Frontal cortex (tissue), 4 donors: Measurements from ENCODE around the gene HEBP1. TPM values are rescaled to one million over a fixed set of nuclear protein-coding genes. Genes with fewer than 3 reads are reported as not detected.

Experiments used
- DNase-seq, 2 donors: peaks; one replicate each; pipeline ENCODE4 v3.0.0; 2012; ENCODE audit warnings: low spot score in 2 of 2
- FAIRE-seq: peaks from 2 replicates; lab custom pipeline; 2012; peaks lifted over from hg19 to GRCh38; lab: Jason Lieb, UNC
- total RNA-seq: library from RNA; depleted of rRNA; stranded (reverse); fragments of >200 nt; gene quantifications from one replicate; pipeline ENCODE4 v1.2.3, GENCODE V29; 2014
- donor health status: control.
- donor health status: control.
- donor health status: control.

HEBP1 gene
- total RNA-seq, 1 donor from 2014 or later: 3.3 TPM

- no peak for FAIRE-seq
- no peak for DNase-seq
Observed at GRCh38 chr12:12995088-12995487, 5.0 kb downstream of the HEBP1 start.

DNA sequence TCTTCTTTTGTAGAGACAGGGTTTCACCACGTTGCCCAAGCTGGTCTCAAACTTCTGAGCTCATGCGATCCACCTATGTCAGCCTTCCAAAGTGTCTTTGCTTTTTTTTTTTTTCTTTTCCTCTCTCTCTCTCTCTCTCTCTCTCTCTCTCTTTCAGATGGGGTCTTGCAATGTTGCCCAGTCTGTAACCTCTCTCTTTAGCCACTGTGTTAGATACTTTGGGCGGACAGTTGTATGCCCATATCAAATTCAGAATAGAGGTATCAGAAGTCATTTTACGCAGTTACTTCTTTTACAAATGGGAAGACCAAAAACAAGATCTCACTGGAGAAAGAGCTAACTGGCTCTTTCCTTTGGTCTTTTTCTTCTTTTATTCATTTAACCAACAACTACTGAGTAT lies 6.7 kb downstream of the HEBP1 start:
- no peak for FAIRE-seq
- no peak for DNase-seq

DNA sequence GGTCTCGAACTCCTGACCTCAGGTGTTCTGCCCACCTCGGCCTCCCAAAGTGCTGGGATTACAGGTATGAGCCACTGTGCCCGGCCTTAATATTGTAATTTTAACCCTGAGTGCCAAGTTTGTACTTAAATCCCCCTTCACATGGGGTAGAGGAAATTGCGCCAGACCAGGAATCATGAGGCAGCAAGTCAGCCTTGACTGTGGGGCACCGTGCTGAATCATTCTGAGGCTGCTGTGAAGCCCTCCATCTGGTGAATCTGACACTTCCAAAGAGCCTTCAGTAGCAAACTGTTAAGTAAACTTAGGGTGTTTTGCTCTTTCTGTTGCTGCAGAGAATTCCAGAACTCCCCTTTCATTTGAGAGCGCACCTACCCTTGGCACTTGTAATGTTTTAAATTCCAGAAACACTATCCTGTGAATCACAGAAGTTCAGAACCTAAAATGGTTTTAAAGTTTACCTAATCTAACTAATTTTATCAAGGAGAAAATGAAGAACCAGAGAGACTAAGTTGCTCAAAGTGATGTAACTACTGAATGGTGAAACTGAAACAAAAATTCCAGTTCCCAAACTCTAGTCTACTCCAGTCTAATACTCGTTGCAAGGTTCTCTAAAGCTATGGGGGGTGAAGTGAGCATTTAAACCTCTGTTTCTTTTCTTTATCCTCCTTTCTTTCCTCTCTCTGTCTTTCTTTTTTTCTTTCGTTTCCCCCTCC lies 7.5 kb downstream of the HEBP1 start:
- DNase-seq (no peak), FAIRE-seq (no peak)

- FAIRE-seq (no peak), DNase-seq (no peak)
Observed at GRCh38 chr12:12990700-12991468, 9.2 kb downstream of the HEBP1 start.

DNA sequence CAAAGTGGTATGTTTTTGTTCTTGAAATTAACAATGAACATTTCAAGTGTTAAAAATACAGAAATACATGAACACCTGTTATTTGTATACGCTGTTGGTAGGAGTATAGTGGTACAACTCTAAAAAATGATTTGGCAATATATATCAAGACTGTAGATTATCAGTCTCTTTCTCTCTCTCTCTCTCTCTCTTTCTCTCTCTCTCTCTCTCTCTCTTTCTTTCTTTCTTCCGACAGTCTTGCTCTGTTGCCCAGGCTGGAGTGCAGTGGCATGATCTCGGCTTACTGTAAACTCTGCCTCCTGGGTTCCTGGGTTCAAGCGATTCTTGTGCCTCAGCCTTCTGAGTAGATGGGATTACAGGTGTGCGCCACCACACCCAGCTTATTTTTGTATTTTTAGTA lies 12.6 kb downstream of the HEBP1 start:
- no peak for DNase-seq
- no peak for FAIRE-seq

GRCh38 chr12:12986775-12987331 lies 13.2 kb downstream of the HEBP1 start:
- DNase-seq (no peak), FAIRE-seq (no peak)

- no peak for DNase-seq
- FAIRE-seq: no peak
Observed at GRCh38 chr12:12985817-12986408, 14.2 kb downstream of the HEBP1 start.

DNA sequence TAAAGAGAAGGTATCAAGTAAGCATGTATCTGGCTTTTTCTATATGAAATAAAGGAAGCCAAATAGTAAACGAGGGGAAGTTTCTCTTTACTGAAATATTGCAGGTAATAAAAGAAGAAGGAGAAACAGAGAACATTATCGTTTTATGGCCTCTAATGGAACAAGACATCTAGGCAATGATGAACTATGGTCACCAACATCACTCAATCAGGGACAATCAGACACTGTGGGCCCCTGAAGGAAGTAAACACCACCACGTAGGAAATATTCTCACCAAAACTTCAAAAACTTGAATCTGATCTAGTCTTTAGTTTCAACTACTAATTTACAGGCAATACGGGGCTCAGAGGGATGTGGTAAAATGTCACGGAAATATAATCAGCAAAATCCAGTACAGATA lies 15.9 kb downstream of the HEBP1 start:
- FAIRE-seq: no peak
- no peak for DNase-seq

GRCh38 chr12:12983420-12984035 lies 16.5 kb downstream of the HEBP1 start:
- FAIRE-seq (peak; percentile 57), DNase-seq (peak in 1 of 2 donors; percentile 46)

DNA sequence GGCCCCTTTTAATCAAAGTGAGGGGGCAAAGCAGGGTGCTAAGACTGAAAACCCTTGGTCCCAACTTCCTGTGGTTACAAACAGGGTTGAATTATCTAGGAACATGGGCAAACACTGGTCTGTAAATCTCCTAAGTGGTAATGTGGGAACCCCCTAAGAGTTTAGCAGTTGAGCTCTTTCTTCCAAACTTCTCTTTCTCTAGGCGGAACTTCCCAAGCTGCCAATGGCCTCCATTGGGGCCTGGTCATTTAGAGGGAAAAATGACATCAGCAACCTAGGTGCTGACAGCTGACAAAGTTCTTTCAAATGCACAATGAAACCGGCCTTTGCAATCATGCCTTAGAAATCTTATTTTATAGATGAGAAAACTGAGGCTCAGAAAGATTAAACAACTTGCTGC lies 17.7 kb downstream of the HEBP1 start:
- FAIRE-seq (no peak), DNase-seq (no peak)

DNA sequence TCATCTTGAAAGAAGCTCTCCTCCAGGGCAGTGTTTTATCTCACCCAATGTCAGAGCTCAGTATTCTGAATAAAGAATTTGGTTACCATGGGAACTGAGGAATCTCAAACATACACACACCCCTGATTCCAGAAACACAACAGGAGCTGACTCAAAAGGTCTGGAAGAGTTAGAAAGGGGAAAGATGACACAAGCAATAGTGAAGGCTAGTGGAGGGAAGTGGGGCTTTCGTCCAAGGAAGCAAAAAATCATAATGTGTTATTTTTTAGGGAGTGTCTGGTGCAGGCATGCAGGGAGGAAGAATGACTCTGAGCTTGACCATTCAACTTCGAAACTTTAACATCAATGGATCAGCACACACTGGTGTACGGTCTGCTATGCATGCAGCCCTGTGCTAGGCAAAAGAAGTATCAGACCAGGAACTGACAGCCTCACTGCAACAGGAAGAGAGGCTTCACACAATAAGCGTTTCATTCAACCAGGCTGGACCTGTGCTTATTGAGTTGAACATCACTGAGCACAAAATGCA lies 20.3 kb downstream of the HEBP1 start:
- FAIRE-seq: no peak
- DNase-seq: no peak

DNA sequence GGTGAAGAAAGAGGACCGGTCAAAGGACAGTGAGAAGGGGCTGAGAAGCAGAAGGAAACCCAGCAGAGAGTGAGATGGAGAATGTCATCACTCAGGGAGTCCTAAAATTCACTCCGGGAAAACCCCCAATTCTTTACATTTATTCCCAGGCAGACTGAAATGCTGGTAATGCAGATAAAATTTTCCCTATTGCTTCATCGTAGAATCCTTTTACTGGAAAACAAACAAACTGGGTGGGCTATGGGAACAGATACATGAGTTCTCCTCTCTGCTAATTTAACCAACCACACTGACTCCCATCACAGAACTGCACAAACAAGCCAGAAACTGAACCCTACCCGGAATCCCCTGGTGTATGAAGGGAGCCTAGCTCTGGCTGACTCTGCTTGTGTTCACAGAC lies 20.9 kb downstream of the HEBP1 start:
- no peak for DNase-seq

GRCh38 chr12:12977231-12977630 lies 22.8 kb downstream of the HEBP1 start:
- no peak for FAIRE-seq
- no peak for DNase-seq

More for the DNA sequence above, 20.9 kb downstream of the HEBP1 start:
- FAIRE-seq: no peak

DNA sequence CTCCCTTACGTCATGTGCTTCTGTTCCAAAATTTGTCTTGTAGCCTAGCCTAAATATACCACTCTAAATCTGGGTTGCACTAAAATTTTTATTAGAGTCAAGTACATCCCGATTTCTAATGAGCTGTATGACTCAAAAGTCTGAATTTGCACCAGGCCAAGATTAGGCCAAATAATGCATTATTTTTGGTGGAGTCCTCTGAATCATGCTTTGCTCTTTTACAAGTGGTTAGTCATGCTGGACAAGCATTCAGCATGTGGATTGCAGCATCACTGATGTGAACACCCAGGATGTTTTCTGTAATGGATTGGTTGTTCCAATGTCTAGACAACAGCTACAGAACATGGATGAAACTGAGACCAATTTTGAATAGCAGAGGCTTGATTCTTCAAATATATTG lies 23.7 kb downstream of the HEBP1 start:
- FAIRE-seq (no peak), DNase-seq (peak in 1 of 2 donors; percentile 29)

- DNase-seq: no peak
Observed at GRCh38 chr12:12975322-12976077, 24.6 kb downstream of the HEBP1 start.

DNA sequence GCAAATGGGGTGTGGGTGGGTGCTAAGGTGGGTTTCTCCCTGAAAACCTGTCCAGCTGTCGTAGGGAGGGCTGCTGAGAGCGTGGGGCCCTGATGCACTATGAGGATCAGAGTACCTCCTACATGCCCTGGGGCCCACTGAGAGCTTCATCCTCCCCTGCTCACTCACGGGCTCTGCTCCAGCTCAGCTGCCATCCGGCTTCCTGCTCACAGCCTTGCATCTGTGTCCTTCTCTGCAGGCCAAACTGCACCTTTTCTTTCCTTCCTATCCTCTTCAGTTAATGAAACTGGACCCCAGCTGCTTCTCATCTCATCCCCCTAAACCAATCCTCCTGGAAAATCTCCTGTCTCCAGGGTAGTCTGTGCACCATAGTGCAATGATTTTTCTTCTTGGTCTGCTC lies 25.9 kb downstream of the HEBP1 start:
- DNase-seq (no peak), FAIRE-seq (no peak)

More at GRCh38 chr12:12975322-12976077, 24.6 kb downstream of the HEBP1 start:
- no peak for FAIRE-seq

GRCh38 chr12:12973019-12973418 lies 27.0 kb downstream of the HEBP1 start:
- DNase-seq (no peak), FAIRE-seq (no peak)

DNA sequence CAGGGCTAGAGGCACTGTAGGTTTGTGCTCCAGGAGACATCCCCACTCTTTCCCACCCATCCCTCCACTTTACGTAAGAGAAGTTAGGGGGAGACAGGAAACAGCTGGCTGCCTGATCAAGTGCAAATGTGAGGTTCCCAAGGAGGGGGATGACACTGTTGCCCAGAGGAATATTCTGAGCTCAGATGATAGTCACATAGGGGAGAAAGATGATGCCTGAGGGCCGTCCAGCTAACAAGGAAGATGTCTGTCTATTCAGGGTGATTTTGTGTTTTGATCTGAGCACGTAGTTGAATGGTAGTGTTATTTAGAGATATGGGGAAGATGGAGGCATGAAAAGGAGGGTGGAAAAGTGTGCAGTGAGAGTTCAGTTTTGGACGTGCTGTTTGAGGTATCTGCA lies 34.2 kb downstream of the HEBP1 start:
- no peak for FAIRE-seq

DNA sequence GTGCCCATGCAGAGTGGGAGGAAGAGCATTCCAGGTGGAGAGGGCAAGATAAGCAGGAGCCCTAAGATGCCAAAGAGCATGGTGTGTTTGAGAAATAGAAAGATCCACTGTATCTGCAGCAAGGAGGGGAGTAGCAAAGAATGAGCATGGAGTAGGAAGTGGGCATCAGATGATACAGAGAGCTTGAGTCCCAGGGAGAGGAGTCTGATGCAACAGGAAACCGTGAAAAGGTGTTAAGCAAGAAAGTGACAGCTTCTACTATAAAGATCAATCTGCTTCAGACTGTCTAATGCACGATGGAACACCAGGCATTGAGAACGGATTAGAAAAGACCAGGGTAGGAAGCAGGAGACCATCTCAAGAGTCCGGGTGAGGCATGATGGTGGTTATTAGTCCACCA lies 35.8 kb downstream of the HEBP1 start:
- DNase-seq: no peak

More for the DNA sequence above, 34.2 kb downstream of the HEBP1 start:
- DNase-seq: no peak

More for the DNA sequence above, 35.8 kb downstream of the HEBP1 start:
- FAIRE-seq: no peak
